ENCODE data around the gene CYP24A1. TPM values are rescaled to one million over a fixed set of nuclear protein-coding genes. Genes with fewer than 3 reads are reported as not detected.

Gene CYP24A1
- total and polyA plus RNA-seq, 2 donors (not counting 1 experiment from before 2014, with no cell fraction given) = not detected

DNA sequence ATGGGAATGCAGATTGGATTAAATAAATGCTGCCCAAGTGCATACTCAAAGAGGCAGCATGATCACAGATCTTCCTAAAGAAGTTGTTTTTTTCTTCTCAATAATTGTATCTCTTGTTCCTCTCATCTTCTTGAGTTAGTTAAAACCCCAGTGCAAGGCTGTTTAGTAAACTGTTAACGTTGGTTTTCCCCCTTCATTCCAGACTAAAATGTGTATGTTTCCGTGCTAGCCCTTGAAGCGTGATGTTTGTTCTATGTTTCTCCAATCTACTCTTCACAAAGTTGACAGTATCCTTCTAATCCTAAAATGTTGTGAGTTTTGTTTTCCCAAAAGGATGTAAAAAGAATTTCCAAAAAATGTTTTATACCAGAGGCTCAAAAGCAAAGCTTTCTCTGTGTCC, 15.6 kb downstream of the CYP24A1 start:
- H3K4me1 ChIP-seq (ENCODE audit: control insufficient read depth in 2 of 2, insufficient read depth in 2 of 2, low read length in 2 of 2) = no peaks in the 10 kb centered on the region
- ATAC-seq (ENCODE audit: low read depth) (no peak), DNase-seq (no peak)
- intact Hi-C loops (cut with micrococcal nuclease) = no loop called here
- H3K79me2 ChIP-seq (ENCODE audit: control insufficient read depth, insufficient read depth, low read length) = no peaks in the 10 kb centered on the region
- no peak overlapping the region for H3K9ac ChIP-seq (ENCODE audit: low read length)
- H3K9me3 Mint-ChIP-seq (ENCODE audit: insufficient read depth) = no peaks in the 10 kb centered on the region
- no peak overlapping the region for H3K4me3 ChIP-seq (ENCODE audit: control extremely low read depth in 1 of 5, extremely low read depth in 1 of 5, insufficient read depth in 1 of 5, low read depth in 2 of 5, low read length in 4 of 5)
- H2AFZ ChIP-seq (ENCODE audit: insufficient read depth, low read depth, low read length, poor library complexity, severe bottlenecking) = no peak overlapping the region
- no peak overlapping the region for H3K27ac Mint-ChIP-seq
- ChIA-PET POLR2A (no interaction called here), CTCF (no interaction called here)
- H3K27ac ChIP-seq (ENCODE audit: low read length in 2 of 2) = no peak overlapping the region
- no peaks in the 10 kb centered on the region for H4K20me1 ChIP-seq (ENCODE audit: control insufficient read depth, insufficient read depth, low read length, poor library complexity, severe bottlenecking)
- no peak overlapping the region for H3K4me3 Mint-ChIP-seq
- no peaks in the 10 kb centered on the region for H3K4me1 Mint-ChIP-seq
- H3K36me3 ChIP-seq (replicated peaks in 1 of 2; ENCODE audit: control extremely low read depth in 1 of 2, control insufficient read depth in 1 of 2, extremely low read depth in 1 of 2, insufficient read depth in 2 of 2, low read length in 1 of 2) = no peaks in the 10 kb centered on the region
- H3K9me3 ChIP-seq (ENCODE audit: control extremely low read depth in 1 of 3, control insufficient read depth in 2 of 3, insufficient read depth in 1 of 3, low read length in 2 of 3) = no peaks in the 10 kb centered on the region
- WGBS (ENCODE audit: insufficient coverage) = no CpG with 5 or more reads among the region's 3 CpGs
- peaks cover 0 to 12% (median 0%) of the 10 kb centered on the region in 4 experiments for H3K27me3 ChIP-seq (replicated peaks in 1 of 4; ENCODE audit: control extremely low read depth in 1 of 4, control insufficient read depth in 3 of 4, insufficient read depth in 4 of 4, low read length in 3 of 4)
- no peak overlapping the region for H3K4me2 ChIP-seq (replicated peaks; ENCODE audit: low read depth, low read length, poor library complexity, severe bottlenecking)
- no peak for TF ChIP-seq EZH2 (IDR thresholded peaks at IDR 0.05; ENCODE audit: borderline replicate concordance, insufficient read depth, low read depth, low read length, poor library complexity, severe bottlenecking)
- TF ChIP-seq, protein P1, sequence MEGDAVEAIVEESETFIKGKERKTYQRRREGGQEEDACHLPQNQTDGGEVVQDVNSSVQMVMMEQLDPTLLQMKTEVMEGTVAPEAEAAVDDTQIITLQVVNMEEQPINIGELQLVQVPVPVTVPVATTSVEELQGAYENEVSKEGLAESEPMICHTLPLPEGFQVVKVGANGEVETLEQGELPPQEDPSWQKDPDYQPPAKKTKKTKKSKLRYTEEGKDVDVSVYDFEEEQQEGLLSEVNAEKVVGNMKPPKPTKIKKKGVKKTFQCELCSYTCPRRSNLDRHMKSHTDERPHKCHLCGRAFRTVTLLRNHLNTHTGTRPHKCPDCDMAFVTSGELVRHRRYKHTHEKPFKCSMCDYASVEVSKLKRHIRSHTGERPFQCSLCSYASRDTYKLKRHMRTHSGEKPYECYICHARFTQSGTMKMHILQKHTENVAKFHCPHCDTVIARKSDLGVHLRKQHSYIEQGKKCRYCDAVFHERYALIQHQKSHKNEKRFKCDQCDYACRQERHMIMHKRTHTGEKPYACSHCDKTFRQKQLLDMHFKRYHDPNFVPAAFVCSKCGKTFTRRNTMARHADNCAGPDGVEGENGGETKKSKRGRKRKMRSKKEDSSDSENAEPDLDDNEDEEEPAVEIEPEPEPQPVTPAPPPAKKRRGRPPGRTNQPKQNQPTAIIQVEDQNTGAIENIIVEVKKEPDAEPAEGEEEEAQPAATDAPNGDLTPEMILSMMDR (IDR thresholded peaks at IDR 0.05) = no peak
- peaks cover 20% of the 10 kb centered on the region for H3K27me3 Mint-ChIP-seq

DNA sequence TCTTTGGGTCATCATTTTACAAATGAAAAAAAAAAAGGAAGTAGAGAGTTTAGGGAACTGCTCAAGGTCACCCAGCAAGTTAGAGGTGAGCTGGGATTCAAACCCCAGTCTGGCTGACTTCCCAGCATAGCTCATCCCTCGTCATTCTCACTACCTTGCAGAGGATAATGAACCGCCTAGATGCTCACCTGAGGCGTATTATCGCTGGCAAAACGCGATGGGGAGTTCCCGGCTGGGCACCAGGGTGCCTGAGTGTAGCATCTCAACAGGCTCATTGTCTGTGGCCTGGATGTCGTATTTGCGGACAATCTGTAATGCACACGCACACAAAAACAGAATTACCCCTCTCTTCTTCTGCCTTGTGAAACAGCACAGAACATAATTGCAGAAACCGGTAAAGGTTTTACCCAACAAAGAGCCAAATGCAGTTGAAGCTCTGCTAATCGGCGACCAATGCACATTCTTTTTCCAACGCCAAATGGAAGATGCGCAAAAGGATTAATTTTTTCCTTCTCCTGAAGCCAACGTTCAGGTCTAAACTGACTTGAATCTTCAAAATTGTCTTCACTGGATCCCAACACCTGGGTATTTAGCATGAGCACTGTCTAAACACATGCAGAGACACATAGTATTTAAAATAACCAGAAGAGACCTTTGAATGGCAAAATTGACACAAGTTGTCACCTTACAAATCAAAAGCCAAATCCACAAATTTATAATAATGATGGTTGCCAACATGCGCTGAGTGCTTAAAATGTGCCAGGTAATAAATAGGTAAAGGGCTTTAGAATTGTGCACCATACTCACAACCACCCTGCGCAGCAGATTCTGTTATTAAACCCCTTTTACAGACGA, 16.6 kb downstream of the CYP24A1 start:
- no peaks in the 10 kb centered on the region for H3K9me3 Mint-ChIP-seq (ENCODE audit: insufficient read depth)
- H3K4me1 ChIP-seq (ENCODE audit: control insufficient read depth in 2 of 2, insufficient read depth in 2 of 2, low read length in 2 of 2) = no peaks in the 10 kb centered on the region
- no peaks in the 10 kb centered on the region for H3K9me3 ChIP-seq (ENCODE audit: control extremely low read depth in 1 of 3, control insufficient read depth in 2 of 3, insufficient read depth in 1 of 3, low read length in 2 of 3)
- H3K4me3 ChIP-seq (ENCODE audit: control extremely low read depth in 1 of 5, extremely low read depth in 1 of 5, insufficient read depth in 1 of 5, low read depth in 2 of 5, low read length in 4 of 5) = no peak overlapping the region
- H3K27ac ChIP-seq (ENCODE audit: low read length in 2 of 2) = no peak overlapping the region
- no peak for ATAC-seq (ENCODE audit: low read depth)
- no peak for DNase-seq
- no peaks in the 10 kb centered on the region for H3K36me3 ChIP-seq (replicated peaks in 1 of 2; ENCODE audit: control extremely low read depth in 1 of 2, control insufficient read depth in 1 of 2, extremely low read depth in 1 of 2, insufficient read depth in 2 of 2, low read length in 1 of 2)
- H3K27ac Mint-ChIP-seq = no peak overlapping the region
- WGBS (ENCODE audit: insufficient coverage) = 86% methylated on average over 17 of the region's 19 CpGs
- no peaks in the 10 kb centered on the region for H3K79me2 ChIP-seq (ENCODE audit: control insufficient read depth, insufficient read depth, low read length)
- H3K27me3 ChIP-seq (replicated peaks in 1 of 4; ENCODE audit: control extremely low read depth in 1 of 4, control insufficient read depth in 3 of 4, insufficient read depth in 4 of 4, low read length in 3 of 4) = peaks cover 0 to 10% (median 0%) of the 10 kb centered on the region in 4 experiments
- no peak overlapping the region for H2AFZ ChIP-seq (ENCODE audit: insufficient read depth, low read depth, low read length, poor library complexity, severe bottlenecking)
- H3K9ac ChIP-seq (ENCODE audit: low read length) = no peak overlapping the region
- no peak for TF ChIP-seq EZH2 (IDR thresholded peaks at IDR 0.05; ENCODE audit: borderline replicate concordance, insufficient read depth, low read depth, low read length, poor library complexity, severe bottlenecking)
- TF ChIP-seq, protein P1 (IDR thresholded peaks at IDR 0.05) = no peak
- H3K4me2 ChIP-seq (replicated peaks; ENCODE audit: low read depth, low read length, poor library complexity, severe bottlenecking) = no peak overlapping the region
- intact Hi-C loops (cut with micrococcal nuclease) = no loop called here
- ChIA-PET POLR2A (no interaction called here), CTCF (no interaction called here)
- no peaks in the 10 kb centered on the region for H3K4me1 Mint-ChIP-seq
- H3K27me3 Mint-ChIP-seq = peaks cover 24% of the 10 kb centered on the region
- no peak overlapping the region for H3K4me3 Mint-ChIP-seq
- H4K20me1 ChIP-seq (ENCODE audit: control insufficient read depth, insufficient read depth, low read length, poor library complexity, severe bottlenecking) = no peaks in the 10 kb centered on the region

All from B cell (primary cell).